Jurkat, Clone E6-1 (cell line): ENCODE measurements around the gene TMEM139.

Experiments
- DNase-seq: peaks from one replicate; pipeline ENCODE4 v3.0.0-alpha.2; 2011; ENCODE audit warnings: low read depth, low spot score
- H3K4me3 ChIP-seq: 2 replicates; pipeline ENCODE4 v1.5.1; 2011; ENCODE audit warnings: mild to moderate bottlenecking, low read length, control low read depth, moderate library complexity

Gene TMEM139

GRCh38 chr7:143316492-143316891 lies 31.7 kb downstream of the TMEM139 start:
- DNase-seq = no peak
- H3K4me3 ChIP-seq = no peak overlapping the region

- H3K4me3 ChIP-seq = no peak overlapping the region
- no peak for DNase-seq
Observed at GRCh38 chr7:143318661-143319060, 33.9 kb downstream of the TMEM139 start.

- no peak overlapping the region for H3K4me3 ChIP-seq
- DNase-seq = no peak
Observed at GRCh38 chr7:143320620-143321019, 35.9 kb downstream of the TMEM139 start.

GRCh38 chr7:143321242-143321641 lies 36.5 kb downstream of the TMEM139 start:
- no peak overlapping the region for H3K4me3 ChIP-seq
- DNase-seq = no peak

- H3K4me3 ChIP-seq = no peak overlapping the region
- DNase-seq = no peak
Observed at GRCh38 chr7:143321734-143322133, 37.0 kb downstream of the TMEM139 start.

GRCh38 chr7:143322760-143323633 lies 38.2 kb downstream of the TMEM139 start:
- H3K4me3 ChIP-seq = no peak overlapping the region
- no peak for DNase-seq

- no peak overlapping the region for H3K4me3 ChIP-seq
- no peak for DNase-seq
Observed at GRCh38 chr7:143323653-143324052, 38.9 kb downstream of the TMEM139 start.

GRCh38 chr7:143325240-143325639 lies 40.5 kb downstream of the TMEM139 start:
- no peak overlapping the region for H3K4me3 ChIP-seq
- DNase-seq = no peak

- no peak overlapping the region for H3K4me3 ChIP-seq
- DNase-seq = no peak
Observed at GRCh38 chr7:143327903-143328302, 43.1 kb downstream of the TMEM139 start.

GRCh38 chr7:143329471-143330170 lies 44.9 kb downstream of the TMEM139 start:
- no peak for DNase-seq
- no peak overlapping the region for H3K4me3 ChIP-seq

- no peak overlapping the region for H3K4me3 ChIP-seq
- no peak for DNase-seq
Observed at GRCh38 chr7:143331179-143331801, 46.5 kb downstream of the TMEM139 start.

- no peak overlapping the region for H3K4me3 ChIP-seq
- no peak for DNase-seq
Observed at GRCh38 chr7:143334244-143334643, 49.5 kb downstream of the TMEM139 start.

- no peak for DNase-seq
- H3K4me3 ChIP-seq = no peak overlapping the region
Observed at GRCh38 chr7:143337216-143337615, 52.5 kb downstream of the TMEM139 start.
